MM.1S (cell line): Measurements from ENCODE around the gene SEMA3C.

Experiments
- EZH2 ChIP-seq: fragments of 300-600 bp; sonication (generic); optimal IDR thresholded peaks from 2 replicates; pipeline ENCODE3; 2017; ENCODE audit warnings: low read depth, mild to moderate bottlenecking, antibody characterized with exemption, low read length, mixed read lengths
- EZH2phosphoT487 ChIP-seq: fragments of 300-600 bp; sonication (generic); IDR thresholded peaks from 2 replicates; pipeline ENCODE4 v1.6.1; 2018; ENCODE audit warnings: antibody characterized with exemption, low read length
- TF ChIP-seq, protein P1 (sequence below): fragments of 300-600 bp; sonication (generic); IDR thresholded peaks from 2 replicates; pipeline ENCODE4 v1.5.1; 2016; ENCODE audit warnings: antibody characterized with exemption, low read length, mixed read lengths

DNA sequence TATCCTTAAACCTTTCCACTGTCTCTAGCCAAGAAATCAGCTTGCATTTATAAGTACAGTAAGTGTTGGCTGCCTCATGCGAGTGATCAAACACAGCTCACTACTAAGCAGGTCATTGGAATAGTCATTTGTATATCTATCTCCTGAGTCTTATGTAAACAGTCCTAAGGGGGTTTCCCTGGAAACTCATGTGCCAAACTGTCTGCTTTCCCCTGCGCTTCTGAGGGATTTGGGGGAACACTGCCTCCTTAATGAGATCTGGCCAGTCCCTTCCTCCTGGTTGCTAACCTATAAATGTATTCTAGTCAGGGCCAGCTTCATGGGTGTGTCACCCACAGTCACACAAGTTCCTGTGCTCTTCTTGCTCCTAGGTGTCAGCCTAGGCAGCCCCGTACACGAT lies 147.3 kb downstream of the SEMA3C start:
- TF ChIP-seq, protein P1, sequence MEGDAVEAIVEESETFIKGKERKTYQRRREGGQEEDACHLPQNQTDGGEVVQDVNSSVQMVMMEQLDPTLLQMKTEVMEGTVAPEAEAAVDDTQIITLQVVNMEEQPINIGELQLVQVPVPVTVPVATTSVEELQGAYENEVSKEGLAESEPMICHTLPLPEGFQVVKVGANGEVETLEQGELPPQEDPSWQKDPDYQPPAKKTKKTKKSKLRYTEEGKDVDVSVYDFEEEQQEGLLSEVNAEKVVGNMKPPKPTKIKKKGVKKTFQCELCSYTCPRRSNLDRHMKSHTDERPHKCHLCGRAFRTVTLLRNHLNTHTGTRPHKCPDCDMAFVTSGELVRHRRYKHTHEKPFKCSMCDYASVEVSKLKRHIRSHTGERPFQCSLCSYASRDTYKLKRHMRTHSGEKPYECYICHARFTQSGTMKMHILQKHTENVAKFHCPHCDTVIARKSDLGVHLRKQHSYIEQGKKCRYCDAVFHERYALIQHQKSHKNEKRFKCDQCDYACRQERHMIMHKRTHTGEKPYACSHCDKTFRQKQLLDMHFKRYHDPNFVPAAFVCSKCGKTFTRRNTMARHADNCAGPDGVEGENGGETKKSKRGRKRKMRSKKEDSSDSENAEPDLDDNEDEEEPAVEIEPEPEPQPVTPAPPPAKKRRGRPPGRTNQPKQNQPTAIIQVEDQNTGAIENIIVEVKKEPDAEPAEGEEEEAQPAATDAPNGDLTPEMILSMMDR = no peak
- TF ChIP-seq EZH2phosphoT487 = no peak
- no peak for TF ChIP-seq EZH2
